ENCODE measurements around the gene PLEKHA4.

DNA sequence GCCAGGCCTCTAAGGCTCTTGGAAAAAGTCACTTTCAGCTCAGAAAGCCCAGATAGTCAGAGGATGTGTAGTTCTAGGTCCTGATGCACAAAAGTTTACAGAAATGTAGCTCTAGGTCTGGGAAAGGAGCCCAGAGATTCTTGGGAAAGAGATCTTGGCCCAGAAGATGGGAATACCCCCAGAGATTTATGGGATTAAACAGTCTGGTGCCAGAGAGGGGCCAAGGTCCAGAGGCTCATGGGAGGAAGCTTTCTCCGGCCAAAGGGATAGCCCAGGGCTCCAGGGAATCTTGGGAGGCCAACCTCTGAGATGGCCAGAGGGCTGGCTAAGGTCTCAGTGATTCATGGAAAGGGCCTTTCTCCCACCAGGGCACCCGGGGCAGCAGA lies 72.7 kb downstream of the PLEKHA4 start:
- no peak for TF ChIP-seq CTCF (IDR thresholded peaks at IDR 0.05; ENCODE audit: low read depth, low read length, missing input control)
- peak in 1 of 2 donors; percentile 20 for TF ChIP-seq RXRA (IDR thresholded peaks at IDR 0.05)
- no peak for TF ChIP-seq REST (IDR thresholded peaks at IDR 0.05)
- TF ChIP-seq MAX (IDR thresholded peaks at IDR 0.05): no peak
- no peak for TF ChIP-seq YY1 (IDR thresholded peaks at IDR 0.05)
- no peak for TF ChIP-seq TAF1 (conservative IDR thresholded peaks at IDR 0.05)

Data from liver (tissue), 3 donors.